Large intestine (tissue), 3 donors: Measurements from ENCODE around the gene TRIM40. TPM values are rescaled to one million over a fixed set of nuclear protein-coding genes. Genes with fewer than 3 reads are reported as not detected.

Experiments used
- DNase-seq, 2 donors: peaks; one replicate each; pipeline versions ENCODE4 v3.0.0 to v3.0.0-alpha.2; 2013
- H3K27ac ChIP-seq: one replicate; pipeline ENCODE4 v1.5.1; 2013; ENCODE audit warnings: low read length
- H3K27me3 ChIP-seq: 2 replicates; pipeline ENCODE4 v1.6.1; 2013; ENCODE audit warnings: low read length; ENCODE audit not compliant: control insufficient read depth, insufficient read depth
- H3K36me3 ChIP-seq: 2 replicates; pipeline ENCODE4 v1.6.1; 2013; ENCODE audit warnings: low read length; ENCODE audit not compliant: control insufficient read depth, insufficient read depth
- H3K4me1 ChIP-seq: one replicate; pipeline ENCODE4 v1.6.1; 2013; ENCODE audit warnings: low read length; ENCODE audit not compliant: control insufficient read depth, insufficient read depth
- H3K4me3 ChIP-seq: one replicate; pipeline ENCODE4 v1.5.1; 2013; ENCODE audit warnings: low read length
- H3K9me3 ChIP-seq: one replicate; pipeline ENCODE4 v1.6.1; 2013; ENCODE audit warnings: mild to moderate bottlenecking, low read depth, low read length, moderate library complexity; ENCODE audit not compliant: control insufficient read depth
- WGBS: methylation state at CpG from one replicate; pipeline ENCODE4 v1.1.5; 2013; ENCODE audit warnings: low lambda C conversion rate; ENCODE audit not compliant: insufficient coverage; 5-methylcytosine and 5-hydroxymethylcytosine counted together
- polyA plus RNA-seq: library from polyadenylated mRNA; unstranded; fragments of 120-200 nt; gene quantifications from one replicate; pipeline ENCODE4 v1.2.1, GENCODE V29; 2013

Gene TRIM40
- polyA plus RNA-seq, 1 donor, result 6.6 TPM

GRCh38 chr6:30180145-30180544 lies 44.2 kb downstream of the TRIM40 start:
- H3K4me3 ChIP-seq, result no peak overlapping the region
- H3K4me1 ChIP-seq, result no peaks in the 10 kb centered on the region
- peaks cover 8% of the 10 kb centered on the region for H3K36me3 ChIP-seq
- H3K9me3 ChIP-seq, result peaks cover 26% of the 10 kb centered on the region
- H3K27ac ChIP-seq, result no peak overlapping the region
- no peak for DNase-seq
- WGBS, result 100% methylated on average over 1 of the region's 1 CpG
- H3K27me3 ChIP-seq, result peaks cover 3% of the 10 kb centered on the region

- no peak overlapping the region for H3K27ac ChIP-seq
- no CpG with 5 or more reads among the region's 5 CpGs for WGBS
- peaks cover 45% of the 10 kb centered on the region for H3K36me3 ChIP-seq
- no peak for DNase-seq
- H3K27me3 ChIP-seq, result no peaks in the 10 kb centered on the region
- H3K4me1 ChIP-seq, result no peaks in the 10 kb centered on the region
- no peak overlapping the region for H3K4me3 ChIP-seq
- H3K9me3 ChIP-seq, result peaks cover 20% of the 10 kb centered on the region
These were observed 48.6 kb downstream of the TRIM40 start for GRCh38 chr6:30184417-30185031.

GRCh38 chr6:30185846-30186484 lies 50.0 kb downstream of the TRIM40 start:
- DNase-seq, result no peak
- no peaks in the 10 kb centered on the region for H3K27me3 ChIP-seq
- no peak overlapping the region for H3K4me3 ChIP-seq
- peaks cover 59% of the 10 kb centered on the region for H3K36me3 ChIP-seq
- no peaks in the 10 kb centered on the region for H3K4me1 ChIP-seq
- H3K27ac ChIP-seq, result no peak overlapping the region
- 76% methylated on average over 6 of the region's 20 CpGs for WGBS
- H3K9me3 ChIP-seq, result peaks cover 8% of the 10 kb centered on the region

- no peaks in the 10 kb centered on the region for H3K27me3 ChIP-seq
- no peaks in the 10 kb centered on the region for H3K4me1 ChIP-seq
- no peaks in the 10 kb centered on the region for H3K9me3 ChIP-seq
- WGBS, result 60% methylated on average over 1 of the region's 5 CpGs
- no peak for DNase-seq
- no peak overlapping the region for H3K27ac ChIP-seq
- H3K36me3 ChIP-seq, result peaks cover 75% of the 10 kb centered on the region
- no peak overlapping the region for H3K4me3 ChIP-seq
These were observed 52.6 kb downstream of the TRIM40 start for GRCh38 chr6:30188541-30188940.

- DNase-seq, result no peak
- WGBS, result no CpG with 5 or more reads among the region's 7 CpGs
- Histone ChIP-seq H3K36me3 (peaks cover 72% of the 10 kb centered on the region), H3K4me3 (no peak overlapping the region), H3K4me1 (no peaks in the 10 kb centered on the region), H3K9me3 (no peaks in the 10 kb centered on the region), H3K27ac (no peak overlapping the region), H3K27me3 (no peaks in the 10 kb centered on the region)
These were observed 56.1 kb downstream of the TRIM40 start for GRCh38 chr6:30192076-30192475.

- peaks cover 75% of the 10 kb centered on the region for H3K36me3 ChIP-seq
- no peaks in the 10 kb centered on the region for H3K9me3 ChIP-seq
- 70% methylated on average over 2 of the region's 8 CpGs for WGBS
- H3K27ac ChIP-seq, result no peak overlapping the region
- H3K27me3 ChIP-seq, result no peaks in the 10 kb centered on the region
- no peak overlapping the region for H3K4me3 ChIP-seq
- no peak for DNase-seq
- H3K4me1 ChIP-seq, result no peaks in the 10 kb centered on the region
These were observed 59.1 kb downstream of the TRIM40 start for GRCh38 chr6:30194797-30195690.

- Histone ChIP-seq H3K36me3 (peaks cover 75% of the 10 kb centered on the region), H3K27ac (no peak overlapping the region), H3K27me3 (no peaks in the 10 kb centered on the region), H3K4me3 (no peak overlapping the region), H3K4me1 (peaks cover 2% of the 10 kb centered on the region), H3K9me3 (no peaks in the 10 kb centered on the region)
- no peak for DNase-seq
- no CpG with 5 or more reads among the region's 1 CpG for WGBS
These were observed 60.0 kb downstream of the TRIM40 start for GRCh38 chr6:30195951-30196350.

GRCh38 chr6:30196376-30196775 lies 60.4 kb downstream of the TRIM40 start:
- no peak for DNase-seq
- H3K27ac ChIP-seq, result no peak overlapping the region
- H3K36me3 ChIP-seq, result peaks cover 73% of the 10 kb centered on the region
- H3K4me1 ChIP-seq, result peaks cover 2% of the 10 kb centered on the region
- H3K27me3 ChIP-seq, result no peaks in the 10 kb centered on the region
- no CpG with 5 or more reads among the region's 12 CpGs for WGBS
- H3K4me3 ChIP-seq, result no peak overlapping the region
- no peaks in the 10 kb centered on the region for H3K9me3 ChIP-seq
